Stimulated activated effector memory CD8-positive, alpha-beta T cell treated with anti-CD3 and anti-CD28 coated beads, Interleukin-12 subunit alpha, Interleukin-12 subunit beta, amount 100 ng/mL, for 72 hours (primary cell): Measurements from ENCODE around the gene AFAP1L2.

Experiments used
- ATAC-seq: fragments of 150-1000 bp; cut with Tn5 transposase; 2 replicates; pipeline ENCODE4 v1.10.0; 2021
- DNase-seq, 2 donors: peaks; one replicate each; pipeline ENCODE4 v3.0.0; 2021 to 2022; ENCODE audit warnings: low spot score in 2 of 2
- H3K27ac Mint-ChIP-seq: one replicate; pipeline ENCODE4 v1.8.0; 2022; ENCODE audit warnings: mild to moderate bottlenecking, mixed read lengths
- H3K36me3 Mint-ChIP-seq: one replicate; pipeline ENCODE4 v1.8.0; 2022; ENCODE audit warnings: mild to moderate bottlenecking, mixed read lengths
- H3K4me1 Mint-ChIP-seq: one replicate; pipeline ENCODE4 v1.8.0; 2022; ENCODE audit warnings: mixed read lengths
- H3K4me3 Mint-ChIP-seq: one replicate; pipeline ENCODE4 v1.8.0; 2022; ENCODE audit warnings: mild to moderate bottlenecking, mixed read lengths
- H3K9me3 Mint-ChIP-seq: one replicate; pipeline ENCODE4 v1.8.0; 2022; ENCODE audit warnings: mixed read lengths

AFAP1L2 gene

DNA sequence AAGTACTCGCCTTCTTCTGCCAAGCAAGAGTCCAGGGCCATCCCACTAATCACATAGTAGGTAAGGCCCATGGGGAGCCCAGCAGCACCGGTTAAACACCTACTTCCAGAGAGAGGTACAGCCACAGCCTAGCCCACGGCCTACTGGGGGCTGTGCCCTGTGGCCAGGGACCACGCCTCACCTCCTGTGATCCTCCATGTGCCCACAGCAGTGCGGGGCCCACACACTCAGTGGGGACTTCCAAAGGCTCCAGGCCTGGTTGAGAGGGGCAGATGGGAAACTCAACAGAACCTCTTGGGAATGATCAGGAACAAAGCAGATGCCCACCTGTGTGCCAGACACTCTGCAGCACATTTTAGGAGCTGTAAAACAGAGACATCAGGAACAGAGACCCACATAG lies 19.7 kb downstream of the AFAP1L2 start:
- Mint-ChIP-seq H3K27ac (no peak overlapping the region), H3K9me3 (no peaks in the 10 kb centered on the region), H3K36me3 (no peaks in the 10 kb centered on the region), H3K4me3 (no peak overlapping the region), H3K4me1 (peaks cover 11% of the 10 kb centered on the region)
- DNase-seq (no peak), ATAC-seq (no peak)

DNA sequence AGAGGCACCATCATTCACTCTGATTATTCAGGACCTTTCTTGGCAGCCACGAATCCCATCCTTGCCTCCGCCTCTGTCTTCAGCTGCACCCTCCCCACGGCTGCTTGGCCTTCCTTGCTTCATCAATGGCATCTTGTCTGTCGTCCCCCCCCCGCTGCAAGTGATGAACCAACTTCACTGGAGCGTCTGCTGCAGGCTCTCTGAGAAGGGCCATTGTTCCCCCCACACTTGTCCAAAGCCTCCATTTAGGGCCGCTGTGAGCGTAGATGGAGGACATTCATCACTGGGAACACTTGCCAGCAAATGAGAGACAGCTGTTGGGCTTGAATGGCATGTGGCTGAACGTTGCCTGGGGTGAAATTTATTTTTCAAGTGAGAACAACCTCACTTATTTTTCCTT lies 20.1 kb downstream of the AFAP1L2 start:
- Mint-ChIP-seq H3K4me3 (no peak overlapping the region), H3K27ac (no peak overlapping the region), H3K9me3 (no peaks in the 10 kb centered on the region), H3K4me1 (peaks cover 11% of the 10 kb centered on the region), H3K36me3 (no peaks in the 10 kb centered on the region)
- no peak for DNase-seq
- no peak for ATAC-seq

DNA sequence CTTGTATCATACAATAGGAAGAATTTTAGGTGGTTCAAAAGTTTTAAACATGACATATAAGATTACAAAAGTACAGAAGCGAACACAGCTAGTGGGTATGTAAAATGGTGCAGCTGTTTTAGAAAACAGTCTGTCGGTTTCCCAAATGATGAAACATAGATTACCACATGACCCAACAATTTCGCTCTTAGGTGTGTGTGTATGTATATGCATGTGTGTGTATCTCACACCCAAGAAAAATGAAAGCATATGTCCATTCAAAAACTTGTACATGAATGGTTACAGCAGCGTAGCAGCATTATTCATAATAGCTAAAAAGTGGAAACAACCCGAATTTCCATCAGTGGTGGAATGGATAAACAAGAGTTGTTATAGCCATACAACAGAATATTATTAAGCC lies 23.5 kb downstream of the AFAP1L2 start:
- H3K4me1 Mint-ChIP-seq, result no peaks in the 10 kb centered on the region
- H3K4me3 Mint-ChIP-seq, result no peak overlapping the region
- ATAC-seq (no peak), DNase-seq (no peak)
- H3K9me3 Mint-ChIP-seq, result no peaks in the 10 kb centered on the region
- H3K36me3 Mint-ChIP-seq, result no peaks in the 10 kb centered on the region
- no peak overlapping the region for H3K27ac Mint-ChIP-seq

DNA sequence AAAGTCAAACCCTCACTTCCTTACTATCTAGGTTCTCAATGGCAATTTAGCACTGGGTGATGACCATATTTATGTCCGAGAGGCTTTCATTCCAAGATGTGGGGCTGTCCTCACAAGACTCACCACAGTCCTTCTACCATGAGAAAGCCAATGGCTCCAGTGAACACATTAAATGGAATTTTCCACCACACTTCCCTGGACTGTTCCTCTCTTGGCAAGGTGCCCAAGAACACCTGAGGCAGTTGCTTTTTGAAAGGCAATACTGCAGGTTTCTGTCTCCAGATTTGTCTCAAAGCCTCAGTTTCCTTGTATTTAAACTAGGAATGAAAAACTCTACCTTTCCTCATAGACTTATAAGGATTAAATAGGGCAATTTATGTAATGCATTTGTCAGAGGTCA lies 24.2 kb downstream of the AFAP1L2 start:
- no peaks in the 10 kb centered on the region for H3K9me3 Mint-ChIP-seq
- ATAC-seq, result no peak
- no peaks in the 10 kb centered on the region for H3K36me3 Mint-ChIP-seq
- H3K4me1 Mint-ChIP-seq, result no peaks in the 10 kb centered on the region
- H3K27ac Mint-ChIP-seq, result no peak overlapping the region
- no peak overlapping the region for H3K4me3 Mint-ChIP-seq
- DNase-seq, result no peak

DNA sequence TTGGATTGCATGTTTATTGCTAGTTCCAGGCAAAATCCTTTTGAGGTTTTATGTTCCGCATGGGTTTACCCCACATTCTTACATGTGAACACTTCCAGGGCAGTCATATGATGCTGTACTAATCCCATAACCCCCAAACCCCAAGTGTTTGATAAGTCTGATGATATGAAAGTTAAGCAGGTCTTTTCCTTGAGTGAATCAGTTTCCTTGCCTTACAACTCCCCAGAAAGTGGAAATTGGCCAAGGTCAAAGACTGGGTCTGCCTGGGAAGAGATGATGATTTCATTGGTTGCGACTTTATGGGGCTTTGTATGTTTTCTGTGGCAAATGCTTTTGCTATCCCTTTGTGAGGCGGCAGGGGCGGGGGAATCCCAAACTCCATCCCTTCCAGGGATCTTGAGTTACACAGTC lies 24.7 kb downstream of the AFAP1L2 start:
- DNase-seq (no peak), ATAC-seq (no peak)
- no peak overlapping the region for H3K4me3 Mint-ChIP-seq
- no peaks in the 10 kb centered on the region for H3K36me3 Mint-ChIP-seq
- H3K27ac Mint-ChIP-seq, result no peak overlapping the region
- H3K4me1 Mint-ChIP-seq, result no peaks in the 10 kb centered on the region
- H3K9me3 Mint-ChIP-seq, result no peaks in the 10 kb centered on the region

DNA sequence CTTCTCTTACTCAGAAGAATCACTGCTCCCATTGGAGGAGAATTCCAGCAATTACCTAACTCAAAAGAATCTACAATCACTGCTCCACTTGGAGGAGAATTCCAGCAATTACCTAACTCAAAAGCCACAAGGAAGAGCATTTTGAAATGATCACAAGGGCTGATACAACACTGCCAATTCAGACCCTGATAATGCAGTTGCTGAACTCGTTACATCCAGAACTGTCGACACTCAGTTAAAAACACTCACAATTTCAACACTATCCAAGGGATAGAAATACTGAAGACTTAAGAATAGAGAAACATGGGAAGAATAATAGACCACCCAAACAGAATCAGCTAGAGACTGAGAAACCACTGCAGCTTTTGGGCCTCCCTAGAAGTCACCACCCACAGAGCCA lies 27.8 kb downstream of the AFAP1L2 start:
- no peak overlapping the region for H3K27ac Mint-ChIP-seq
- H3K4me1 Mint-ChIP-seq, result no peaks in the 10 kb centered on the region
- DNase-seq, result no peak
- no peak for ATAC-seq
- H3K4me3 Mint-ChIP-seq, result no peak overlapping the region
- no peaks in the 10 kb centered on the region for H3K36me3 Mint-ChIP-seq
- H3K9me3 Mint-ChIP-seq, result no peaks in the 10 kb centered on the region

DNA sequence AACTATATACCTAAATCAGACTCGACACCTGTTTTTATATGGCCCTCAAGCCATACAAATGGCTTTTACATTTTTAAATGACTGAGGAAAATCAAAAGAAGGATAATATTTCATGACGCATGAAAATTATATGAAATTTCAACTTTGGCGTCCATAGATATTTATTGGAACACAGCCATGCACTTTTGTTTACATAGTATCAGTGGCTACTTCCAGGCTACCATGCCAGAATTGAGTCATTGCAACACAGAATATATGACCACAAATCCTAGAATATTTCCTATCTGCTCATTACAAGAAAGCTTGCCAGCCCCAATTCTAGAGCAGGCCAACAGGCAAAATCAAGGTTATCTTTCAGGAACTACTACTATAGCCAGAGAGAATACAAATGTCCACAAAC lies 29.3 kb downstream of the AFAP1L2 start:
- Mint-ChIP-seq H3K36me3 (no peaks in the 10 kb centered on the region), H3K27ac (no peak overlapping the region), H3K9me3 (no peaks in the 10 kb centered on the region), H3K4me1 (no peaks in the 10 kb centered on the region), H3K4me3 (no peak overlapping the region)
- DNase-seq (no peak), ATAC-seq (no peak)

DNA sequence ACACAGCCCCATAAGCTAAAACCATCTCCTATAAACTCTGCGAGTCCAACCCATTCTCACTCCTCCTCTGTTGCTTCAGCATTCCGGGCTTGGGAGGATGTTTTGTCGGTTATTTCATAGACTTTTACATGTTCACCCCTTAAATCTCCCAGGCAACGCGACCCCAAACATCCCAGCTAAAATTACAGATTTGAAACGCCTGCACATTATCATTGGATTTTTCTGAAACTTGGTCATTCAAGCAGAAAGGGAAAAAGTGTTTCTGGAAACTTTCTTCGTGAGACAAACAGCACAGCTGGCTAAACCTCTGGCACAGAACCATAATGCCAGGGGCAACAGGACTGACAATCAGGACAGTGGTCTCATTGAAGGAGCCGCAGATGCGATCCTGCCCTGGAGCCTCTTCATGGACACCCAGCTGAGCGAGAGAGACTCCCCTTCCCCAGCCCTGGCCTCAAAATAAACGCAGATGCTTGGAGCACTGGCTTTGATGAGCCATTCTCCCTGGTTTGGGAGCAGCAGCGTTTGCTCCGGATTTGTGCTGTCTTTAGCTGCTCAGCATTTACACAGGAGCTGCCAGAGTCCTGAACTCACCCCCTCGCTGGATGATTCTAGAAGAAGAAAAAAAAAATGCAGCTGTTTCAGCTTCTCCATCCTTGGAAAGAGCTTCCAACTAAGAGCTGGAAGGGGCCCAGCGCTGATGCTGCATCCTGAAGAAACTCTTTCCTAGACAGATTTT lies 30.1 kb downstream of the AFAP1L2 start:
- ATAC-seq (no peak), DNase-seq (no peak)
- Mint-ChIP-seq H3K27ac (no peak overlapping the region), H3K4me1 (no peaks in the 10 kb centered on the region), H3K9me3 (no peaks in the 10 kb centered on the region), H3K4me3 (no peak overlapping the region), H3K36me3 (no peaks in the 10 kb centered on the region)

DNA sequence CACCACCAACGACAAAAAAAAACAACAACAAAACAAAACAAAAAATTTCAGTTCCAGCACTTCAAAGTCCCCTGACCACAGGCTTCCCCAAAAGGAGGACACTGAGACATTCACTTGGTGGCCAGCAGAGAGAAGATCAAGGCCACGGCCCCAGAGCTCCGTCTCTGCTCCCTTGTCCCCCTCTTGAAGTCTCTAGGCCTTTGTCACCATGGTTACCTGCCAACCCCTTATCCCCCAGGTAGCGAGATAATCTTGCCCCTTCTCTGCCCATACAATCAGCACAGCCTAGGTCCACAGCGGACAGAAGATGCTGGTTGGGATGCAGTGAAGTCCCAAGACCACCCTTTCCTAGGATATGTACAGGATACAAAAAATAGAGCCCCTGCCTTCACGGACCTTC lies 30.7 kb downstream of the AFAP1L2 start:
- no peak for ATAC-seq
- Mint-ChIP-seq H3K27ac (no peak overlapping the region), H3K9me3 (no peaks in the 10 kb centered on the region), H3K36me3 (no peaks in the 10 kb centered on the region), H3K4me3 (no peak overlapping the region), H3K4me1 (no peaks in the 10 kb centered on the region)
- no peak for DNase-seq

DNA sequence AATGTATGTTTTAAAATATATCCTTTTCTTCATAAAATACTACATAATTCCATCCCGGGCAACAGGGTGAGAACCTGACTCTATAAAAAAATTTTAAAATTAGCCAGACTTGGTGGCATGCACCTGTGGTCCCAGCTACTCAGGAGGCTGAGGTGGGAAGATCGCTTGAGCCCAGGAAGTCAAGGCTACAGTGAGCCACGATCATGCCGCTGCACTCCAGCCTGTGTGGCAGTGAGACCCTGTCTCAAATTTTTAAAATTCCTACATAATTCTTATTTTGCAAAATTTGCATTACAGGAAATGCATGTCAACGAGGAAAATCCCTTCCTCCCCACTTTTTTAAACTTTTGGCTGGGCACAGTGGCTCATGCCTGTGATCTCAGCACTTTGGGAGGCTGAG lies 31.3 kb downstream of the AFAP1L2 start:
- ATAC-seq (no peak), DNase-seq (no peak)
- Mint-ChIP-seq H3K4me1 (no peaks in the 10 kb centered on the region), H3K9me3 (no peaks in the 10 kb centered on the region), H3K36me3 (no peaks in the 10 kb centered on the region), H3K27ac (no peak overlapping the region), H3K4me3 (no peak overlapping the region)

DNA sequence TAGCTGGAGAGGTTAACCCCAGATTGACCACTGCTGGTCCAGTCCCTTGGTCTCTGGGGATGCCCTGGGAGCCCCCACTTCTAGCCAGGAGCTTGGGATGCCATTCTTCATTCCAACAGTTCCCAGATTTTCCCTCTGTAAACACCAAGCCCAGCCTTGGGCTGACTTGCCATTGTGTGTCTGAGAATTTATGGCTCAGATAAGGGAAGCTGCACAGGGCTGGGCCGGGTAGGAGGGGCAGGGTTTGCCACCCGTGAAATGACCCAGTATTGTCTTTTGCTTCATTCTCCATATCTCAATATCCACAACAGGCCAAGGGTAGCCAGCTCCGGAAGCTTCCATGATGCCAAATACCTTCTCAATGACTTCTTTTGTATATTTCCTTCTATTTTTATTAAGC lies 32.1 kb downstream of the AFAP1L2 start:
- H3K4me3 Mint-ChIP-seq, result no peak overlapping the region
- H3K9me3 Mint-ChIP-seq, result no peaks in the 10 kb centered on the region
- ATAC-seq, result no peak
- H3K27ac Mint-ChIP-seq, result no peak overlapping the region
- no peak for DNase-seq
- H3K36me3 Mint-ChIP-seq, result no peaks in the 10 kb centered on the region
- no peaks in the 10 kb centered on the region for H3K4me1 Mint-ChIP-seq

DNA sequence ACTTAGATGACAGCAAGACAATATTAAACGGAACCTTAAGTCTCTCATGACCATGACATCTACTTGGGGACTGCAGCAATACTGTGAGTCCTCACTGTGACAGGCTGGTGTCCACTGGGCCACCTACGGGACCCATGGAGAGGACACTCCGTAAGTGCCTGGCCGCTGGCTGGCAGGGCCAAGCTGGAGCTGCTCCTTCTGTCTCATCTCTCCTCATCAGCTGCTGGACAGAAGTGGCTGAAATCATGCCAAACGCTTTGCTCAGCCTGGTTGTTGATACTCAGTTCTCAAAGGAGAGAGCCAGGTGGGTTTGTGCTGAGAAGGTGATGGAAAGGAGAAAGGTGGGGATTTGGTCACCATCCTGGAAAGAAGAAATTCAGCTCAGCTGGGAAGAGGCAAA lies 33.3 kb downstream of the AFAP1L2 start:
- ATAC-seq (no peak), DNase-seq (no peak)
- Mint-ChIP-seq H3K4me1 (no peaks in the 10 kb centered on the region), H3K4me3 (no peak overlapping the region), H3K36me3 (no peaks in the 10 kb centered on the region), H3K27ac (no peak overlapping the region), H3K9me3 (no peaks in the 10 kb centered on the region)

DNA sequence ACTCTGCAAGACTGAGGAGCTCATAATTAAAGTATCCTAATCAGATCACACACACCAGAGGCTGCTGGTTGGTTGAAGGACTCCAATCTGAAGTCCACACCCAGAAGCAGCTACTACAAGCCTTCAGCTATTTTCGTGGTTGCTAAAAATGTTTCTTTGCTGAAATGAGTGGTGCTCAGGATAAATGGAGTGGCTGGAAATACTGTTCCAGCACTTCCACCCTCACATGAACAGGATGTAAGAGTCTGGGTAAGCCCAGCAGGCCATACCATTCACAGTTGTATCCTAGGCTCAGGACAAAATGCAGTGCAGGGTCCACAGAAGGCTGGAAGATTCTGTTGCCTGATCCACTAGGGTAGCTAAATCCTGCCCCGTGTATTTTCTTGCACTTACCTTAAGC lies 34.1 kb downstream of the AFAP1L2 start:
- DNase-seq (no peak), ATAC-seq (no peak)
- Mint-ChIP-seq H3K4me1 (no peaks in the 10 kb centered on the region), H3K36me3 (no peaks in the 10 kb centered on the region), H3K9me3 (no peaks in the 10 kb centered on the region), H3K4me3 (no peak overlapping the region), H3K27ac (no peak overlapping the region)

DNA sequence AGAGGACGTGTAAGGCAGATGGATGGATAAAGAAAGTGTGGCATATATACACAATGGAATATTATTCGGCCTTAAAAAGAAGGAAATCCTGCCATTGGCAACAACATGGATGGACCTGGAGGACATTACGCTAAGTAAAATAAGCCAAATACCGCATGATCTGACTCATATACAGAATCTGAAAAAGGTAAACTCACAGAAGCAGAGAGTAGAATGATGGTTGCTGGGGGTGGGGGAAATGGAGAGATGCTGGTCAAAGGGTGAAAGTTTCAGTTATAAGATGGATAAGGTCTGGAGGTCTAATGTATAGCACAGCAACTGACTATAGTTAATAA lies 36.3 kb downstream of the AFAP1L2 start:
- DNase-seq (no peak), ATAC-seq (no peak)

DNA sequence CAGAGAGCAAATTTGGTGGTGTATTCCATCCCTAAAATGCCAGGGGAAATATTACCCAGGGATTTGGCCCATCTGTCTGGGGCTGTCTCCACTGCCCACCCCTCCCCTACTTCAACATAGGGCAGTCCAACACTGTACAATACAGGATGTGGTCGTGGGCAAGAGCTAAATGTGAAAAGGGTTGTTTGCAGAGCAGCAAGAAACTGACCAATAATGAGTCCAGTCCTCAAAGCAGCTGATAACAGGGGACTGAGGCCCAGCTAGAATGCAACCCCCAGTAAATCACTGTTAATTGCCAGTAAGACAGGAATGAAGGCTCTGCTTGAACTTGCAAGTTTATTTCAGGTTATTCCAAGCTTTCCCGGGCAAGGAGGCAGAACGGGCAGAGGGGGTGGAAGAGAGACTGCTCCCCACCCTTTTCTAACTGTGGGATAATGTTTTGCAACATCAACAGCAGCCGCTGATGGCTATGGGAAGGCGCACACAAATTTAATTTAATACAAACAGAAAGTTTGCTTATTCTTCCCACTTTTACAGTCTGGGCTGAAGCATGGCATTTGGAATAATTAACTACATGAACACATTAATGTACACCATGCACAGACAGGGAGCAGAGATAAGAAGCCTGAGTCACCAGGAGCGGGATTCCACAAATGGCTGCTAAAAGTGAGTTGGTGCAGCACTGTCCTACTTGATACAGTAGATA lies 36.8 kb downstream of the AFAP1L2 start:
- H3K36me3 Mint-ChIP-seq, result no peaks in the 10 kb centered on the region
- no peaks in the 10 kb centered on the region for H3K9me3 Mint-ChIP-seq
- DNase-seq (no peak), ATAC-seq (no peak)
- no peak overlapping the region for H3K4me3 Mint-ChIP-seq
- H3K4me1 Mint-ChIP-seq, result no peaks in the 10 kb centered on the region
- H3K27ac Mint-ChIP-seq, result no peak overlapping the region

More for the DNA sequence above, 36.3 kb downstream of the AFAP1L2 start:
- Mint-ChIP-seq H3K9me3 (no peaks in the 10 kb centered on the region), H3K4me1 (no peaks in the 10 kb centered on the region), H3K36me3 (no peaks in the 10 kb centered on the region), H3K27ac (no peak overlapping the region), H3K4me3 (no peak overlapping the region)

DNA sequence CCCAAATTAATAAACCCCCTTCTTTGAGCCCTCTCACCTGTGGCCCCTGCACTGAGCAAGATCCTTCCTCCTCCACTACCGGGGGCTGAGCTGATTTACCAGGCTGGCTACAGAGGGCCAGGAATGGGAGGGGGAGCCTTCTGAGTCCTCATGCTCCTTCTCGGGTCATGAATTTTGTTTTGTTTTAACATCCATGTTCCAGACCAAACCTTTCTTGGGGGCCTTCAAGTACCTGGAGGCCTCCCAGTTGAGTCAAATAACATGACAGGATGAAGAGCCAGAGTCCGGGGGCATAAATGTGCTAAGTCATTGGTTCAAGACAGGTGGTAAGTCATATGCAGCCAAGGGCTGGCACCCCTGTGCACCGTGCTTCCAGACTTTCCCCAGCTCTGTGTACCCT lies 39.6 kb downstream of the AFAP1L2 start:
- Mint-ChIP-seq H3K4me3 (no peak overlapping the region), H3K27ac (no peak overlapping the region)

More for the DNA sequence above, 39.6 kb downstream of the AFAP1L2 start:
- no peaks in the 10 kb centered on the region for H3K4me1 Mint-ChIP-seq
- ATAC-seq (peak; percentile 27), DNase-seq (no peak)
- no peaks in the 10 kb centered on the region for H3K9me3 Mint-ChIP-seq
- H3K36me3 Mint-ChIP-seq, result no peaks in the 10 kb centered on the region
